GM12875 (cell line): Measurements from ENCODE around the gene UAP1L1.

Experiments
- H3K4me3 ChIP-seq: one replicate; pipeline ENCODE4 v1.5.1; 2011; ENCODE audit warnings: low read depth, low read length, control low read depth
- CTCF ChIP-seq: IDR thresholded peaks from 2 replicates; pipeline ENCODE4 v1.5.1; 2011; ENCODE audit warnings: low read depth, mild to moderate bottlenecking, control low read depth, inconsistent platforms, low read length, moderate library complexity, borderline replicate concordance; ENCODE audit not compliant: insufficient read depth

Gene UAP1L1

GRCh38 chr9:137085920-137086530, 8.7 kb downstream of the UAP1L1 start:
- no peak for TF ChIP-seq CTCF

GRCh38 chr9:137086531-137087408, 9.5 kb downstream of the UAP1L1 start, which contains the start of gene MAN1B1:
TSS of gene MAN1B1 (plus strand) at chr9:137086985. CDS start at chr9:137087000, 15 bp downstream.
- peak within 1 kb of the TSS; percentile 89 for H3K4me3 ChIP-seq
- no peak for TF ChIP-seq CTCF

More at GRCh38 chr9:137085920-137086530, 8.7 kb downstream of the UAP1L1 start:
- peak overlapping the region; percentile 83 for H3K4me3 ChIP-seq

GRCh38 chr9:137087409-137087925, 10.2 kb downstream of the UAP1L1 start:
- H3K4me3 ChIP-seq: peak overlapping the region; percentile 89
- no peak for TF ChIP-seq CTCF

GRCh38 chr9:137088121-137088520, 10.8 kb downstream of the UAP1L1 start:
- TF ChIP-seq CTCF: no peak
- H3K4me3 ChIP-seq: no peak overlapping the region

- H3K4me3 ChIP-seq: no peak overlapping the region
- TF ChIP-seq CTCF: no peak
Observed at GRCh38 chr9:137089232-137089947, 12.1 kb downstream of the UAP1L1 start.

- H3K4me3 ChIP-seq: peak overlapping the region; percentile 23
- TF ChIP-seq CTCF: peak; percentile 81
Observed at GRCh38 chr9:137095664-137096517, 18.6 kb downstream of the UAP1L1 start.
